ENCODE data around the gene PPP2R2D. TPM values are rescaled to one million over a fixed set of nuclear protein-coding genes. Genes with fewer than 3 reads are reported as not detected.

The PPP2R2D gene
- total RNA-seq, 4 donors from 2014 or later = 22.4 to 33.7 (median 29.1) TPM

- Histone ChIP-seq H3K4me3 (no peak overlapping the region), H3K27ac (peak overlapping the region in 1 of 4 donors; percentile 46), H3K9me3 (no peaks in the 10 kb centered on the region), H3K4me1 (peaks cover 42 to 51% of the 10 kb centered on the region in 2 donors), H3K36me3 (no peaks in the 10 kb centered on the region), H3K27me3 (no peaks in the 10 kb centered on the region)
- DNase-seq (no peak), ATAC-seq (no peak)
- no peak for TF ChIP-seq CTCF (IDR thresholded peaks at IDR 0.05 in 4 of 5, conservative IDR thresholded peaks at IDR 0.05 in 1 of 5)
- TF ChIP-seq POLR2A (IDR thresholded peaks at IDR 0.05) = no peak
- in situ Hi-C loops (cut with MboI; ENCODE audit: low sequenced_read_pairs in 4 of 4) = no loop called here
- intact Hi-C loops (cut with DNase I; ENCODE audit: low total_unique reads) = no loop called here
Observed at GRCh38 chr10:131929122-131929845, 28.5 kb downstream of the PPP2R2D start.

- no peaks in the 10 kb centered on the region for H3K9me3 ChIP-seq
- no peak overlapping the region for H3K4me3 ChIP-seq
- in situ Hi-C loops (cut with MboI; ENCODE audit: low sequenced_read_pairs in 4 of 4) (no loop called here), intact Hi-C loops (cut with DNase I; ENCODE audit: low total_unique reads) (no loop called here)
- H3K27ac ChIP-seq = peak overlapping the region in 1 of 4 donors; percentile 12
- TF ChIP-seq CTCF (IDR thresholded peaks at IDR 0.05 in 4 of 5, conservative IDR thresholded peaks at IDR 0.05 in 1 of 5) (no peak), POLR2A (IDR thresholded peaks at IDR 0.05) (no peak)
- ATAC-seq = no peak
- peaks cover 40 to 43% of the 10 kb centered on the region in 2 donors for H3K4me1 ChIP-seq
- no peak for DNase-seq
- H3K27me3 ChIP-seq = no peaks in the 10 kb centered on the region
- H3K36me3 ChIP-seq = peaks cover 0 to 4% of the 10 kb centered on the region in 2 donors
Observed at GRCh38 chr10:131930150-131930549, 29.3 kb downstream of the PPP2R2D start.

- Histone ChIP-seq H3K27me3 (no peaks in the 10 kb centered on the region), H3K36me3 (peaks cover 0 to 9% of the 10 kb centered on the region in 2 donors), H3K27ac (peak overlapping the region in 3 of 4 donors; percentile 61 to 79 (median 65)), H3K9me3 (no peaks in the 10 kb centered on the region), H3K4me3 (no peak overlapping the region), H3K4me1 (peaks cover 40 to 43% of the 10 kb centered on the region in 2 donors)
- intact Hi-C loops (cut with DNase I; ENCODE audit: low total_unique reads) = no loop called here
- DNase-seq = no peak
- TF ChIP-seq CTCF (IDR thresholded peaks at IDR 0.05 in 4 of 5, conservative IDR thresholded peaks at IDR 0.05 in 1 of 5) = no peak
- no peak for TF ChIP-seq POLR2A (IDR thresholded peaks at IDR 0.05)
- peak in 1 of 2 donors; percentile 22 for ATAC-seq
- in situ Hi-C loops (cut with MboI; ENCODE audit: low sequenced_read_pairs in 4 of 4) = no loop called here
Observed at GRCh38 chr10:131930586-131931330, 29.9 kb downstream of the PPP2R2D start.

- H3K9me3 ChIP-seq = no peaks in the 10 kb centered on the region
- peak overlapping the region; percentile 23 to 79 (median 63) for H3K27ac ChIP-seq
- in situ Hi-C loops (cut with MboI; ENCODE audit: low sequenced_read_pairs in 4 of 4) = no loop called here
- TF ChIP-seq CTCF (IDR thresholded peaks at IDR 0.05 in 4 of 5, conservative IDR thresholded peaks at IDR 0.05 in 1 of 5) (no peak), POLR2A (IDR thresholded peaks at IDR 0.05) (no peak)
- DNase-seq (peak in 1 of 2 donors; percentile 76), ATAC-seq (peak in 1 of 2 donors; percentile 86)
- no peaks in the 10 kb centered on the region for H3K27me3 ChIP-seq
- peaks cover 40 to 43% of the 10 kb centered on the region in 2 donors for H3K4me1 ChIP-seq
- peak overlapping the region in 1 of 4 donors; percentile 30 for H3K4me3 ChIP-seq
- H3K36me3 ChIP-seq = peaks cover 0 to 10% of the 10 kb centered on the region in 2 donors
- intact Hi-C loops (cut with DNase I; ENCODE audit: low total_unique reads) = no loop called here
Observed at GRCh38 chr10:131931981-131932380, 31.2 kb downstream of the PPP2R2D start.

Data from gastrocnemius medialis (tissue), 4 donors.